ENCODE data around the gene ZNF112. TPM values are rescaled to one million over a fixed set of nuclear protein-coding genes. Genes with fewer than 3 reads are reported as not detected.

Gene ZNF112
- total and polyA plus RNA-seq, 4 donors = 0.47 to 2.0 (median 1.7) TPM

DNA sequence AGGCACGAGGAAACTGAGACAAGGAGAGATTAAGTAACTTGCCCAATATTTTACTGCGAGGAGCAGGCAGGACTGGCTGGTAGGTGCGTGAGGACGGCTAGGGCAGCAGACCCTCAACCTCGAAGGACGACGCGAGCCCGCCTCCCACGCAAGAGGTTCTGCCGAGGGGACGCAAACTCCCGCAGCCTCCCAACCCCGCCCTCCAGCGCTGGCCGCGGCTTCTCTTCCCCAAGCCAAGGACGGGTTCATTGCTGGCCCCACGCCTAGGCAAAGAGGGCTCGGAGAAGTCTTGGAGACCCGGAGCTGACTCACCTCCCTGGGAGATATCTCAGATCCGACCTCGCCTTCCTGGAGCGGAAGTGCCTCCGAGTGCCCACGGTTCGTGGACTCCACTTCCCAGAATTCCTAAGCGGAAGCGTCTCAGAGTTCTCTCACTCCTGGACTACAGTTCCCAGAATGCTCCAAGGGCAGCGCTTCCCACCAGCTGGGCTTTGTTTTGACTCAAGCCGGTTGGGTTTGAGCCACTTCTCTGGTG lies 51.8 kb downstream of the ZNF112 start, which contains the start of gene ZNF235:
TSS of gene ZNF235 (minus strand) at position 367 of the 535 bp plus-strand sequence. CDS start 1,621 bp downstream, outside the sequence.
- DNase-seq (ENCODE audit: low spot score) = peak; percentile 76
- H3K4me3 ChIP-seq (ENCODE audit: low read depth in 1 of 3, low read length in 3 of 3) = peak within 1 kb of the TSS; percentile 92 to 94 (median 94)
- under 1% methylated on average over 31 of the region's 31 CpGs for whole genome bisulfite sequencing

More for the DNA sequence above, 51.8 kb downstream of the ZNF112 start, which contains the start of gene ZNF235:
- H3K27ac ChIP-seq (ENCODE audit: low read depth in 1 of 2, low read length in 2 of 2) = peak within 1 kb of the TSS; percentile 20 to 43
- H3K9me3 ChIP-seq (ENCODE audit: control insufficient read depth in 4 of 4, low read length in 3 of 4) = peaks cover 10 to 31% (median 15%) of the 10 kb centered on the region in 4 donors
- TF ChIP-seq FOXA1 (IDR thresholded peaks at IDR 0.05) = no peak
- TF ChIP-seq NR2F2 (IDR thresholded peaks at IDR 0.05) = no peak
- TF ChIP-seq, protein P1, sequence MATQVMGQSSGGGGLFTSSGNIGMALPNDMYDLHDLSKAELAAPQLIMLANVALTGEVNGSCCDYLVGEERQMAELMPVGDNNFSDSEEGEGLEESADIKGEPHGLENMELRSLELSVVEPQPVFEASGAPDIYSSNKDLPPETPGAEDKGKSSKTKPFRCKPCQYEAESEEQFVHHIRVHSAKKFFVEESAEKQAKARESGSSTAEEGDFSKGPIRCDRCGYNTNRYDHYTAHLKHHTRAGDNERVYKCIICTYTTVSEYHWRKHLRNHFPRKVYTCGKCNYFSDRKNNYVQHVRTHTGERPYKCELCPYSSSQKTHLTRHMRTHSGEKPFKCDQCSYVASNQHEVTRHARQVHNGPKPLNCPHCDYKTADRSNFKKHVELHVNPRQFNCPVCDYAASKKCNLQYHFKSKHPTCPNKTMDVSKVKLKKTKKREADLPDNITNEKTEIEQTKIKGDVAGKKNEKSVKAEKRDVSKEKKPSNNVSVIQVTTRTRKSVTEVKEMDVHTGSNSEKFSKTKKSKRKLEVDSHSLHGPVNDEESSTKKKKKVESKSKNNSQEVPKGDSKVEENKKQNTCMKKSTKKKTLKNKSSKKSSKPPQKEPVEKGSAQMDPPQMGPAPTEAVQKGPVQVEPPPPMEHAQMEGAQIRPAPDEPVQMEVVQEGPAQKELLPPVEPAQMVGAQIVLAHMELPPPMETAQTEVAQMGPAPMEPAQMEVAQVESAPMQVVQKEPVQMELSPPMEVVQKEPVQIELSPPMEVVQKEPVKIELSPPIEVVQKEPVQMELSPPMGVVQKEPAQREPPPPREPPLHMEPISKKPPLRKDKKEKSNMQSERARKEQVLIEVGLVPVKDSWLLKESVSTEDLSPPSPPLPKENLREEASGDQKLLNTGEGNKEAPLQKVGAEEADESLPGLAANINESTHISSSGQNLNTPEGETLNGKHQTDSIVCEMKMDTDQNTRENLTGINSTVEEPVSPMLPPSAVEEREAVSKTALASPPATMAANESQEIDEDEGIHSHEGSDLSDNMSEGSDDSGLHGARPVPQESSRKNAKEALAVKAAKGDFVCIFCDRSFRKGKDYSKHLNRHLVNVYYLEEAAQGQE (IDR thresholded peaks at IDR 0.05) = no peak
- TF ChIP-seq, protein P2, sequence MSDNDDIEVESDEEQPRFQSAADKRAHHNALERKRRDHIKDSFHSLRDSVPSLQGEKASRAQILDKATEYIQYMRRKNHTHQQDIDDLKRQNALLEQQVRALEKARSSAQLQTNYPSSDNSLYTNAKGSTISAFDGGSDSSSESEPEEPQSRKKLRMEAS (IDR thresholded peaks at IDR 0.05) = peak; percentile 67
- peak; percentile 20 to 42 for TF ChIP-seq JUND (IDR thresholded peaks at IDR 0.05)
- TF ChIP-seq ZBTB33 (IDR thresholded peaks at IDR 0.05) = peak; percentile 83
- peak; percentile 21 to 29 for TF ChIP-seq RAD21 (IDR thresholded peaks at IDR 0.05)
- TF ChIP-seq GABPA (IDR thresholded peaks at IDR 0.05 in 1 of 2, conservative IDR thresholded peaks at IDR 0.05 in 1 of 2) = peak; percentile 85 to 98
- TF ChIP-seq RXRA (IDR thresholded peaks at IDR 0.05) = no peak
- peak; percentile 15 to 36 for TF ChIP-seq HNF4A (conservative IDR thresholded peaks at IDR 0.05)
- TF ChIP-seq, protein P3, sequence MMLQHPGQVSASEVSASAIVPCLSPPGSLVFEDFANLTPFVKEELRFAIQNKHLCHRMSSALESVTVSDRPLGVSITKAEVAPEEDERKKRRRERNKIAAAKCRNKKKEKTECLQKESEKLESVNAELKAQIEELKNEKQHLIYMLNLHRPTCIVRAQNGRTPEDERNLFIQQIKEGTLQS (IDR thresholded peaks at IDR 0.05) = no peak
- no peak for TF ChIP-seq TAF1 (conservative IDR thresholded peaks at IDR 0.05)
- TF ChIP-seq EGR1 (IDR thresholded peaks at IDR 0.05; ENCODE audit: low read depth in 2 of 2) = peak; percentile 15 to 54
- TF ChIP-seq FOXA2 (IDR thresholded peaks at IDR 0.05) = no peak
- TF ChIP-seq, protein P4, sequence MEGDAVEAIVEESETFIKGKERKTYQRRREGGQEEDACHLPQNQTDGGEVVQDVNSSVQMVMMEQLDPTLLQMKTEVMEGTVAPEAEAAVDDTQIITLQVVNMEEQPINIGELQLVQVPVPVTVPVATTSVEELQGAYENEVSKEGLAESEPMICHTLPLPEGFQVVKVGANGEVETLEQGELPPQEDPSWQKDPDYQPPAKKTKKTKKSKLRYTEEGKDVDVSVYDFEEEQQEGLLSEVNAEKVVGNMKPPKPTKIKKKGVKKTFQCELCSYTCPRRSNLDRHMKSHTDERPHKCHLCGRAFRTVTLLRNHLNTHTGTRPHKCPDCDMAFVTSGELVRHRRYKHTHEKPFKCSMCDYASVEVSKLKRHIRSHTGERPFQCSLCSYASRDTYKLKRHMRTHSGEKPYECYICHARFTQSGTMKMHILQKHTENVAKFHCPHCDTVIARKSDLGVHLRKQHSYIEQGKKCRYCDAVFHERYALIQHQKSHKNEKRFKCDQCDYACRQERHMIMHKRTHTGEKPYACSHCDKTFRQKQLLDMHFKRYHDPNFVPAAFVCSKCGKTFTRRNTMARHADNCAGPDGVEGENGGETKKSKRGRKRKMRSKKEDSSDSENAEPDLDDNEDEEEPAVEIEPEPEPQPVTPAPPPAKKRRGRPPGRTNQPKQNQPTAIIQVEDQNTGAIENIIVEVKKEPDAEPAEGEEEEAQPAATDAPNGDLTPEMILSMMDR (IDR thresholded peaks at IDR 0.05; ENCODE audit: low read depth, low read length, missing input control) = no peak
- TF ChIP-seq HNF4G (IDR thresholded peaks at IDR 0.05) = no peak
- TF ChIP-seq YY1 (IDR thresholded peaks at IDR 0.05) = peak; percentile 77
- TF ChIP-seq SP1 (IDR thresholded peaks at IDR 0.05) = no peak
- peaks cover 9 to 17% (median 13%) of the 10 kb centered on the region in 4 donors for H3K36me3 ChIP-seq (ENCODE audit: control insufficient read depth in 4 of 4, insufficient read depth in 3 of 4, low read depth in 1 of 4, low read length in 3 of 4)
- H3K27me3 ChIP-seq (ENCODE audit: control insufficient read depth in 4 of 4, insufficient read depth in 4 of 4, low read length in 3 of 4) = no peaks in the 10 kb centered on the region
- peak within 1 kb of the TSS; percentile 5 to 45 for H3K9ac ChIP-seq (ENCODE audit: low read depth in 1 of 2, low read length in 2 of 2)
- peaks cover 3 to 14% (median 9%) of the 10 kb centered on the region in 4 donors for H3K4me1 ChIP-seq (ENCODE audit: control insufficient read depth in 4 of 4, insufficient read depth in 4 of 4, low read length in 3 of 4)
